DND-41 (cell line): Measurements from ENCODE around the gene ACTN1.
A peak's percentile ranks its signal among the peaks of the same experiment; 100 is the strongest.

Experiments used
- ATAC-seq: fragments of 200-7000 bp; cut with Tn5 transposase; 3 replicates; pipeline ENCODE4 v1.9.1; 2021; ENCODE audit warnings: low read depth; ENCODE audit not compliant: insufficient read depth
- DNase-seq: peaks from one replicate; pipeline ENCODE4 v3.0.0-alpha.2; 2020
- H2AFZ ChIP-seq: 2 replicates; pipeline ENCODE4 v1.6.0; 2012; ENCODE audit warnings: low read depth, low read length
- H3K27ac ChIP-seq: 2 replicates; pipeline ENCODE4 v1.5.1; 2012; ENCODE audit warnings: low read length, inconsistent platforms
- H3K27me3 ChIP-seq: fragments of 200-600 bp; sonication (generic); 2 replicates; pipeline ENCODE4 v1.6.0; 2012; ENCODE audit warnings: low read length, mild to moderate bottlenecking, inconsistent platforms; ENCODE audit not compliant: insufficient read depth, poor library complexity
- H3K36me3 ChIP-seq: 2 replicates; pipeline ENCODE4 v1.5.1; 2012; ENCODE audit warnings: low read length, inconsistent platforms; ENCODE audit not compliant: insufficient read depth
- H3K4me1 ChIP-seq: 2 replicates; pipeline ENCODE4 v1.5.1; 2012; ENCODE audit warnings: mild to moderate bottlenecking, low read length; ENCODE audit not compliant: insufficient read depth
- H3K4me2 ChIP-seq: 2 replicates; pipeline ENCODE4 v1.6.0; 2012; ENCODE audit warnings: mild to moderate bottlenecking, moderate library complexity, low read length, inconsistent platforms; ENCODE audit not compliant: insufficient read depth
- H3K4me3 ChIP-seq, 2 experiments: fragments of 200-600 bp in 1 of 2; shearing (Covaris generic) in 1 of 2; 2 replicates each; pipeline ENCODE4 v1.5.1; 2012 to 2016; ENCODE audit warnings: inconsistent platforms in 2 of 2, low read length in 2 of 2, mild to moderate bottlenecking in 2 of 2, low read depth in 1 of 2, moderate library complexity in 1 of 2
- H3K79me2 ChIP-seq: 2 replicates; pipeline ENCODE4 v1.6.0; 2012; ENCODE audit warnings: low read length, inconsistent platforms; ENCODE audit not compliant: insufficient read depth
- H3K9ac ChIP-seq: 2 replicates; pipeline ENCODE4 v1.6.0; 2012; ENCODE audit warnings: low read depth, mild to moderate bottlenecking, inconsistent platforms, low read length, moderate library complexity
- H3K9me3 ChIP-seq: 2 replicates; pipeline ENCODE4 v1.5.1; 2012; ENCODE audit warnings: low read length, moderate library complexity, mild to moderate bottlenecking, inconsistent platforms; ENCODE audit not compliant: insufficient read depth, severe bottlenecking
- H4K20me1 ChIP-seq: 2 replicates; pipeline ENCODE4 v1.6.0; 2012; ENCODE audit warnings: low read length; ENCODE audit not compliant: insufficient read depth
- EZH2 ChIP-seq: IDR thresholded peaks from 3 replicates; pipeline ENCODE4 v1.6.1; 2012; ENCODE audit warnings: borderline replicate concordance, low read depth, mild to moderate bottlenecking, moderate library complexity, low read length, inconsistent platforms; ENCODE audit not compliant: severe bottlenecking
- TF ChIP-seq, protein P1 (sequence below): IDR thresholded peaks from 2 replicates; pipeline ENCODE4 v1.5.1; 2012; ENCODE audit warnings: borderline replicate concordance, low read length, moderate library complexity, mild to moderate bottlenecking; ENCODE audit not compliant: poor library complexity, severe bottlenecking; ENCODE audit errors: extremely low read depth

ACTN1 gene

DNA sequence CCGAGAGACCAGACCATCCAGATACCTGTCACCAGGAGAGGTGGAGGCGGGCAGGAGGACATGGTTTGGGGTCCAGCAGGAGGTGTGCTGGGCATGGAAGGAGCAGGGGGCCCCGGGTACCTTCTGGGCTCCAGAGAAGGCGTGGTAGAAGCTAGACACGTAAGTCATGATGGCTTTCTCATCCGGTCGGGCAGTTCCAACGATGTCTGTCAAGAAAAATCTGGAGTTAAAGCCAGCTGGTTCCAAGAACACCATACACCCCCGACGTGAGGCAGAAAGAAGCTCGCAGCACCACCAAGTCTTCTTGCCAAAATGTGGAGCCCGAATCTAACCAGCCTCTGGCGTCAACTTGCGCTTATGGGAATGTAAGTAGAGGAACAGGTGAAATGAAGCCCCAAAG lies 76.7 kb downstream of the ACTN1 start:
- Histone ChIP-seq H3K36me3 (peaks cover 78% of the 10 kb centered on the region), H3K4me1 (no peaks in the 10 kb centered on the region), H3K79me2 (no peaks in the 10 kb centered on the region), H3K9ac (no peak overlapping the region), H3K27me3 (no peaks in the 10 kb centered on the region), H3K4me3 (no peak overlapping the region), H3K27ac (no peak overlapping the region), H3K9me3 (no peaks in the 10 kb centered on the region), H4K20me1 (peaks cover 4% of the 10 kb centered on the region), H3K4me2 (no peak overlapping the region), H2AFZ (no peak overlapping the region)
- ATAC-seq (no peak), DNase-seq (no peak)
- no peak for TF ChIP-seq EZH2
- TF ChIP-seq, protein P1, sequence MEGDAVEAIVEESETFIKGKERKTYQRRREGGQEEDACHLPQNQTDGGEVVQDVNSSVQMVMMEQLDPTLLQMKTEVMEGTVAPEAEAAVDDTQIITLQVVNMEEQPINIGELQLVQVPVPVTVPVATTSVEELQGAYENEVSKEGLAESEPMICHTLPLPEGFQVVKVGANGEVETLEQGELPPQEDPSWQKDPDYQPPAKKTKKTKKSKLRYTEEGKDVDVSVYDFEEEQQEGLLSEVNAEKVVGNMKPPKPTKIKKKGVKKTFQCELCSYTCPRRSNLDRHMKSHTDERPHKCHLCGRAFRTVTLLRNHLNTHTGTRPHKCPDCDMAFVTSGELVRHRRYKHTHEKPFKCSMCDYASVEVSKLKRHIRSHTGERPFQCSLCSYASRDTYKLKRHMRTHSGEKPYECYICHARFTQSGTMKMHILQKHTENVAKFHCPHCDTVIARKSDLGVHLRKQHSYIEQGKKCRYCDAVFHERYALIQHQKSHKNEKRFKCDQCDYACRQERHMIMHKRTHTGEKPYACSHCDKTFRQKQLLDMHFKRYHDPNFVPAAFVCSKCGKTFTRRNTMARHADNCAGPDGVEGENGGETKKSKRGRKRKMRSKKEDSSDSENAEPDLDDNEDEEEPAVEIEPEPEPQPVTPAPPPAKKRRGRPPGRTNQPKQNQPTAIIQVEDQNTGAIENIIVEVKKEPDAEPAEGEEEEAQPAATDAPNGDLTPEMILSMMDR, result no peak

DNA sequence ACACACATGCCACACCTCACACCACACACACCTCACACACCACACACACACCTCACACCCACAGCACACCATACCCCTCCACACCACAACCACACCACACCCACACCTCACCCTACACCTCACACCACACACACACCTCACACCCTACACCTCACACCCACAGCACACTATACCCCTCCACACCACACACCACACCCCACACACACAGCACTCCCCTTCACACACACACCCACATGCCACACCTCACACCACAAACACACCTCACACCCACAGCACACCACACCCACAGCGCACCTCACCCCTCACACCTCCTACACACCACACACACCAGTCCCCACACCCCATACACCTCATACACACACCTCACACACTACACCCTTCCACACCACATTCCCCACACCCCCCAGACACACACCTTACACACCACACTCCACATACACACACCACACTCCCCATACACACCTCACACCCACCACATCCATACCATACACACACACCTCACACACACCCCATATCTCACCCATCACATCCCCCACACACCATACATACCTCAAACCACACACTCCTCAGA lies 80.0 kb downstream of the ACTN1 start:
- ATAC-seq (0 out of 3 replicates have a peak, but pooled peaks have one; percentile 29), DNase-seq (no peak)
- Histone ChIP-seq H3K27ac (0 out of 2 replicates have a peak overlapping the region, but pooled peaks have one; percentile 11), H3K36me3 (peaks cover 83% of the 10 kb centered on the region), H3K4me2 (no peak overlapping the region), H3K79me2 (no peaks in the 10 kb centered on the region), H3K9me3 (no peaks in the 10 kb centered on the region), H3K9ac (no peak overlapping the region), H3K4me3 (no peak overlapping the region), H2AFZ (no peak overlapping the region), H4K20me1 (peaks cover 4% of the 10 kb centered on the region), H3K4me1 (no peaks in the 10 kb centered on the region), H3K27me3 (no peaks in the 10 kb centered on the region)
- TF ChIP-seq, protein P1, result no peak
- no peak for TF ChIP-seq EZH2

DNA sequence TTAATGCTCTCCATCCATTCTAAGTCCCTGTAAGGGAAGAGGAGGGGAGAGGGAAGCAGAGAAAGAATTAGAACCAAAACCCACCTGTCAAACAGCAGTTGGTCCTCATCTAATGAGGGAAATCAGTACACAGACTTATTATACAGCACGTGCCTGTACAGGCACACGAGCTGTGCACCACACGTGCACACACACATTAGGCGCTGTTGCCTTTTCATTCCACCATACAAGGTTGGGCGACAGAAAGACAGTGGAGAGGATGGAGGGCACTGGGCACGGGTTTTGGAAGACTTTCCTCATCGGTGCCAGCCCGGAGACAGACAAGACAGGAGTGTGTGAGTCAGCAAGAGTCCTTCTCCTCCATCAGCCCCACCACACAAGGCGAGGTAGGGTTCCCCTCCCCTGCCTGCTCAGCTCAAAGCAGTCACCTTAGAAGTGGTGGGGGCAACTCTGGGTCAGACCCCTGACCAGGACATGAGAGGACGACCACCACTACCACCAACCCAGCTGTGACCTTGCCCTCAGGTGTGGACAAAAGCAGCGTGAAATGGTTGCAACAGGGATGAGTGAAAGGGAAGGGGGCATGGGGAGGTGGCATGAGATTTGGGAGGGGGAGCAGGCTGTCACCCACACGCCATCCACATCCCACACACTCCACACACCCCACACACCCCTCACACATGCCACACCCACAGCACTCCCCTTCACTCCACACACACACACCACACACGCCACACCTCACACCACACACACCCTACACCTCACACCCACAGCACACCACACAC lies 80.7 kb downstream of the ACTN1 start:
- TF ChIP-seq, protein P1, result no peak
- TF ChIP-seq EZH2, result no peak
- Histone ChIP-seq H4K20me1 (peaks cover 4% of the 10 kb centered on the region), H3K9ac (no peak overlapping the region), H3K79me2 (no peaks in the 10 kb centered on the region), H3K4me3 (no peak overlapping the region), H2AFZ (no peak overlapping the region), H3K36me3 (peaks cover 86% of the 10 kb centered on the region), H3K4me1 (no peaks in the 10 kb centered on the region), H3K9me3 (no peaks in the 10 kb centered on the region), H3K4me2 (no peak overlapping the region), H3K27me3 (no peaks in the 10 kb centered on the region), H3K27ac (no peak overlapping the region)
- DNase-seq, result no peak
- 0 out of 3 replicates have a peak, but pooled peaks have one; percentile 9 for ATAC-seq
